ENCODE data around the gene SLC26A1. TPM values are rescaled to one million over a fixed set of nuclear protein-coding genes. Genes with fewer than 3 reads are reported as not detected.

Gene SLC26A1
- total RNA-seq, 1 donor from 2014 or later, result not detected

DNA sequence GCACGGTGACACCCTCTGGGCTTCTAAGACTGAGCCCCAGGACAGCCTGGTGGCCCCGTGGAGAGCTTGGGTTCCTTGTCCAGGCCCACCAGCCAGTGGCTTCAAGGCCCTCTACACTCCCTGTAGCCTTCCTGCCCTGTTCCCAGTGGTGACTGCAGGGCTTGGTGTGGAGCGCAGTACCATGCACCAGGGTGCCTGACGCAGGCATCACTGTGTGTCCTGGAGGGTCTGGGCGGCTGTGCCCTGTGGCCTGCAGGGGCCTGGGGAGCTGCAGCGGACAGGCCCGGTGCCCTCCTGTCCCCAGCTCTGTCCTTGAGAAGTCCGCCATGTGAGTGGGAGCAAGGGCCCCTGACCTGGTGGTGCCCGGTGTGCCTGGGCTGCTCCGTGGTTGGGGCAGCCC, 22.5 kb upstream of the SLC26A1 start:
- intact Hi-C loops (cut with micrococcal nuclease), result no loop called here
- DNase-seq, result no peak
- ATAC-seq, result no peak

GRCh38 chr4:1015179-1015578, 22.0 kb upstream of the SLC26A1 start:
- DNase-seq (no peak), ATAC-seq (no peak)
- intact Hi-C loops (cut with micrococcal nuclease), result no loop called here

GRCh38 chr4:1014291-1015167, 21.3 kb upstream of the SLC26A1 start:
- ATAC-seq (no peak), DNase-seq (no peak)
- intact Hi-C loops (cut with micrococcal nuclease), result no loop called here

DNA sequence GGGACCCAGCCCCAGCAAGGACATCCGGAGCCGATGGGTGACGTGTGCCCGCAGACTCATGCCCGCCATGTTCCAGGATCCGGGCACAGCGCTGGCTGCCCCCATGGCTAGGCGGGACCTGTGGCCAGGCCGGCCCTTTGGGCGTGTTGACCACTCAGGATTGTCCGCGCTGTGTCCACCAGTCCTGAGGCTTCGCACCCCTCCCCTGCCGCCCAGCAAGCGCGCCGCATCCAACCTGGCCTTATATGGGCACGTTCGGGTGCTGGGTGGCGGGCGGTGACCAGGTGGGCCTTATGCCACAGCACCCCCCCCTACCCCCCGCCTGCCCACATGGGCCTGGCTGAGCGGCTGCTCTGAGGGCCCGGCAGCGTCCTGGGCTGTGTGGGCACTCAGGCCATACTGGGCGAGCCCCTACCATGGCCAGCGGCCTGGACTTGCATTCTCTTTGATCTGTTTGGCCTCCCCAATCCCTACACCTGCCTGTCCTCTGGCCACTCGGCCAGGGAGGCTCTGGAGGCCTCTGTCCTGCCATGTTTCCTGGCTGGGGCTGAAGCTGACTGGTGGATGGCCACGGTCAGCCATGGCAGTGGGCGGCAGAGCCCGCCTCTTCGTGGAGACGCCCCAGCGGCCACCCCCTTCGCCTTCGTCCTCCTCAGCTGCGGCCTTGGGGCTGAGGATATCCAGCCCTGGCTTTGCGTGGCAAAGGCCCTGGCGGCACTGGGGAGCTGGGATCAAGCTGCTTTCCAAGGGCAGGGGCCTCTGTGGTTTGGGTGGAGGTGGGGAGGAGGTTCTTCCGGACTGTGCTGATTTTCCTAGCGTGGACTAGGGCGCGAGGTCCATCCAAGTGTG, 20.2 kb upstream of the SLC26A1 start:
- DNase-seq (no peak), ATAC-seq (no peak)
- intact Hi-C loops (cut with micrococcal nuclease), result no loop called here

DNA sequence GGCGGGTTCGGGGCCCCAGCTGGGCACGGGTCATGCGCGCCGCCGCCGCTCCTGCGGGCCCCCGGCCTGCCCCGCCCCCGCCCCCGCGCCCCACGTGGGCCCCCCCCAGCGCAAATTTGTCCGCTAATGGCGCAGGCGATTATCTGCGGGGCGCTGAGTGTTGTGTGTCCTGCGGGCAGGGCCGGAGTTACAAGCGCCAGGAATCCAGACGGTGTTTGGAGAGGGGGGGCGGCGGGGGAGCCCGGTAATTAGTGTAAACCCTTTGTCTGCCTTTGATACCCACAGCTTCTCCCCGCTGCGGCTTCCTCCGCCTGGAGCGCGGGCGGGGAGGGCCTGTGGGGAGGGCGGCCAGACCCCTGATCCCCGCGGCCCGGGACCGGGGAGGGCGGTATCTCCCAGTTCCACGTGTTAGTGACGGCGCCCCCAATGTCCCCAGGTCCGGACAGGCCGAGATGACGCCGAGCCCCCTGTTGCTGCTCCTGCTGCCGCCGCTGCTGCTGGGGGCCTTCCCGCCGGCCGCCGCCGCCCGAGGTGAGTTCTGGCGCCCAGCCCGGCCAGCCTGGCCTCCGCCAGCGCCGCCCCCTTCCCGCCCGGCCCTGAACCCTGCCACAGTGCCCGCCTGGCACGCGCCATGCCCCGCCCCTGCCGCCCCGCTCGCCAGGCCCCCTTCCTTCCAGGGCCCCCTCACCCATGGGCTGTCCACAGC, 19.0 kb upstream of the SLC26A1 start:
- intact Hi-C loops (cut with micrococcal nuclease), result no loop called here
- DNase-seq (peak; percentile 60), ATAC-seq (no peak)

DNA sequence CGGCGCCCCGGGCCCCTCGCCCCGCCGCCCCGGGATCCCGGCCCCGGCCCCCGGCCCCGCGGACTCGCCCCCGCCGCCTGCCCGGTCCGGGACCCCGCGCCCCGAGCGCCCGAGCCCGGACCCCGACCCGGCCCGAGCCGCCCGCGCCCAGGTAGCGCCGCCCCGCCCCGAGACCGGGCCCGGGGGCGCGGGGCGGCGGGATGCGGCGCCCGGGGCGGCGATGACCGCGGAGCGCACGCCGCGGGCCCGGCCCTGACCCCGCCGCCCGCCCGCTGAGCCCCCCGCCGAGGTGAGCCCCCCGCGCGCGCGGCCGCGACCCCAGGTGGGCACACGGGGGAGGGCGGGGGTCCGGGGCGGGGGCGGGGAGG, 18.4 kb upstream of the SLC26A1 start:
- intact Hi-C loops (cut with micrococcal nuclease), result no loop called here
- ATAC-seq (no peak), DNase-seq (no peak)

DNA sequence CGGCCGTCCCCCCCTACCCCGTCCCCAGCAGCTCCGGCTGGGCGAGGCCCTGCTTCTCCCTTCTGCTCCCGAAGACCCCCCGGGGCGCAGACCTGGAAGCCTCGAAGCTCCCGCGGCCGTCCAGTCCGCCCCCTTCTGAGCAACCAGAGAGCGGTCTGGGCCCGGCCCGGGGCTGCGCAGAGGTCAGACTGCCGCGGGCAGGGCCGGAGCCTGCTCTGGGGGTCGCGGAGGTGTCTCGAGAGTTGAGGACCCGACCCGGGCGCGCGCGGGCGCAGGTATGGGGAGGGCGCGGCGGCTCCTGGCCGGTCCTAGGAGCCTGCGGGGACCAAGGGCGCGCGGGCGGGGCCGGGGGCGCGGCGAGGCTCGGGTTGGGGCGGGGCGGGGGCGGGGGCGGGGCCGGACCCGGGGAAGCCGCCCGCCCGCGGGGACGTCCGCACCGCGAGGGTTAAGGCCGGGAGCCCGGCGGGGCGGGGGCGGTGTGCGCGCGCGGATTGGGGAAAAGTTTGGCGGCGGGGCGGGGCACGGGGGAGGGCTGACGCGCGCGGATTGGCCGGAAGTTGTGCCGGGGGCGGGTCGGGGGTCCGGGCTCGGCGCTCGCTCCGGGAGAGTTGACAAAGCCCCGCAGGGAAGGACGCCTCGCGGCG, 17.9 kb upstream of the SLC26A1 start, which contains the start of gene FGFRL1:
Gene FGFRL1, plus strand, starts transcription at position 605 of the 644 bp plus-strand sequence. CDS start 860 bp downstream, outside the sequence.
- ATAC-seq (peak; percentile 72), DNase-seq (peak; percentile 97)
- intact Hi-C loops (cut with micrococcal nuclease), result no loop called here

DNA sequence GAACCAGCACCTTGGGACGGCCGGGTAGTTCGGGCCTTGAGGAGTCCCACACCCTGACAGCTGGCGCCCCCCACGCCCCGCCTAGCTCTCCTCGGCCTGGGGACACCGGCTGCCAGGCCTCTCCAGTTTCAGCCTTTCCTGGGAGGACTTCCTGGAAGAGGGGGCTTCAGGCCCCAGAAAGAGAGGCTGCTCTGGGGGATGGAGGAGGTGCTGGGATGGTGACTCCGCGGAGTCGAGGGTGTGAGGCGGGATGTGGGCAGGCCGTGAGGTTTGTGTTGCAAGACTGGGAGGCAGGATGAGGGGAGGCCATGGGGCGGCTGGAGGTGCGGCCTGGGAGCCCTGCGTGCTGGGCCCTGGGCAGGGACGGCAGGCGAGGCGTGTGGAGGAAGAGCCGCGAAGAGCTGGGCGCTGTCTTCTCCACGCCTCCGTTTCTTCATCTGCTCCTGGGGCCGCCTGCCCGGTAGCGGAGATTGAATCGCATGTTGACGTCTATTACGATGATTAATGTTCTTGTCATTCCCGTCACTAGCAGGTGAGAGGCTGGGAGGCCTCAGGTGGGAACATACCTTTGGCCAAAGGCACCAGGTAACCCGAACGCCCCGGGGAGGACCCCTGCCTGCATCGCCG, 17.3 kb upstream of the SLC26A1 start:
- peak; percentile 79 for DNase-seq
- intact Hi-C loops (cut with micrococcal nuclease), result no loop called here
- peak; percentile 57 for ATAC-seq

DNA sequence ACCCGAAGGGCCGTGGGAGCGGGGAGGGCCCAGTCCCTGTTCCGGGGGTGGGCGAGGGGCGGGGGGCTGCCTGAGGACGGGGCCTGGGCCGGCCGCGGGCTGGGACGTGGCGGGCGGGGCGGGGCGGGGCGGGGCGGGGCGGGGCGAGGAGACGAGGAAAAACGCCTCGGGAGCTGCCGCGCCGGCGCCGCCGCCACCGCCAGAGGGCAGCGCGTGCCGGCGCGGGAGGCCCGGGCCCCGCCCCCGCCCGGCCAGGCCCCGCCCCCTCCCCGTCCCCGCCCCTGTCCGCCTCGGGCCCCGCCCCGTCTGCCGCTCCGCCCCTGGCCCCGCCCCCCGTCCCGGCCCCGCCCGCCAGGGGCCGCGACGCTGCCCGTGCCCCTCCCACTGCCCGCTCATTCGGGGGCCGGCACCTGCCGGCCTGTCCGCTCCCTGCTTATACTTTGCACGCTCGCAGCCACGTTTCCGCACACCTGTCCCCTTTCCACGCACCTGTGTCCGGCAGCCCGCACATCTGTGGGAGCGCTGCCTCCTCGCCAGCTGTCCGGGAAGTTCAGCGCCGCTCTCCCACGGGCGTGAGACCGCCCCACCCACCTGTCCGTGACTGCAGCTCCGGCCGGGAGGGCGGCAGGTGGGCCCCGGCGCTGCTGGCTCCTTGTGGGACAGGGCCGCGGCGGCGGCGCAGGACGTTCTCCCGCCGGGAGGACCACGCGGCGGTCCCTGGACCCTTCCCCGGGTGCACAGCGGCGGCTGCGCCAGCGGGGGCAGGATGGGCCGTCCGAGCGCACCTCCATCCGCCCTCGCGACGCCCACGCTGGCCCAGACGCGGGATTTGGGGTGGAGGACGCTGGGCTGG, 16.6 kb upstream of the SLC26A1 start:
- intact Hi-C loops (cut with micrococcal nuclease), result no loop called here
- DNase-seq (peak; percentile 82), ATAC-seq (peak; percentile 77)

- DNase-seq, result no peak
- intact Hi-C loops (cut with micrococcal nuclease), result no loop called here
- peak; percentile 1 for ATAC-seq
Measured at GRCh38 chr4:1008840-1009541, 15.8 kb upstream of the SLC26A1 start.

DNA sequence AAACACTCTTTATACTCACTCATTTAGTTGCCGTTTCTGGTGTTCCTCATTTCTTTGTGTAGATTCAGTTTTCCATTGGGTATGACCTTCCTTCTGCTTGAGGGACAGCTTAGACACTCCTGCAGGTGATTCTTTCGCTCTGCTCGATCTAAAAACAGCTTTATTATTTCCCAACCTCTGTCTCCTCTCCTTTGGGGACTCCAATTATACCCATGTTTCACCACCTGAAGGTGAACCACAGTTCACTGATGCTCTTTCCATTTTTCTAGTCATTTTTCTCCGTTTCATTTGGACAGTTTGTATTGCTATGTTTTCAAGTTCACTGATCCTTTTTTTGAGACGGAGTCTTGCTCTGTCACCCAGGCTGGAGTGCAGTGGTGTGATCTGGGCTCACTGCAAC, 13.7 kb upstream of the SLC26A1 start:
- no peak for DNase-seq
- intact Hi-C loops (cut with micrococcal nuclease), result no loop called here
- ATAC-seq, result no peak

DNA sequence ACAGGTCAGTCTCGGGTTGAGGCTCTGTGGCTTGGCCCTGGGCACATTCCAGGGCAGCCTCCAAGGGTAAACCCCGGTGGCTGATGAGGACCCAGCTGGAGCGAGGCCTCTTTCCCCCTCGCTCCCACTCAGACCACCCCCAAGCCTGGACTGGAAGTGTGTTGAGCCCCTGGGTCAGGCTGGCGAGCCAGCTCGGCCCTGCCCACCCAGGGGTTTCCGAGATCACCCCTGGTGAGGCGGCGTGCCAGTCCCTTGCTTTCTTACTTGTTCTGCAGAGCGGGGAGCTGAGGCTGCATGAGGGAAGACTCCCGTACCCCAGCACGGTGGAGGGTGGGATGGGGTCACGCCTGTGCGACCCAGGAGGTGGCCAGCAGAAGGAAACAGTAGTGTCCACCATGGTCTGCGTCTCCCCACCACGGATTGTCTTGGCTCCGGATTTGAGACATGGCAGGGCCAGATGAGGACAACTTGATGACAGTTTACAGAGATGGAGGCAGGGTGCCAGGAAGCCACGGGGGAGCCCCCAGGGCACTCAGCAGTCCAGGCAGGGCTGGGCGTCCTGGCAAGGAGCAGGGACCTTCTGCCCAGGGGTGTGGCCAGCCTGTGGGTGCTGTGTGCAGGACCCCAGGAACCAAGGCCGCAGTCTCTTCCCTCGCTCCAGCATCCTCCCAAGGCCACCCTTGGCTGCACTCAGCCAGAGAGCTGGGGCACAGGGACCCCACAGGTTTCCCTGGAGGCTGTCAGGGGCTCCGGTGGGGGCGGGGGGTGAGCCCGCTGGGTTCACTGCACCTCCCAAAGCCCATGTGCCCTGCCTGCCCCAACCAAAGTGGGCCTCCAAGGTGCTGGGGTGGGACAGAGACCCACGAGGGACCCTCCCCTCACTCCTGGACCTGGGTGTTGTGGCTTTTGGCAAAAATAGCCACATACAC, 11.6 kb upstream of the SLC26A1 start:
- intact Hi-C loops (cut with micrococcal nuclease), result no loop called here
- ATAC-seq, result peak; percentile 37
- DNase-seq, result peak; percentile 72

- intact Hi-C loops (cut with micrococcal nuclease), result no loop called here
- DNase-seq, result no peak
- no peak for ATAC-seq
Measured at GRCh38 chr4:1004071-1004418, 10.8 kb upstream of the SLC26A1 start.

DNA sequence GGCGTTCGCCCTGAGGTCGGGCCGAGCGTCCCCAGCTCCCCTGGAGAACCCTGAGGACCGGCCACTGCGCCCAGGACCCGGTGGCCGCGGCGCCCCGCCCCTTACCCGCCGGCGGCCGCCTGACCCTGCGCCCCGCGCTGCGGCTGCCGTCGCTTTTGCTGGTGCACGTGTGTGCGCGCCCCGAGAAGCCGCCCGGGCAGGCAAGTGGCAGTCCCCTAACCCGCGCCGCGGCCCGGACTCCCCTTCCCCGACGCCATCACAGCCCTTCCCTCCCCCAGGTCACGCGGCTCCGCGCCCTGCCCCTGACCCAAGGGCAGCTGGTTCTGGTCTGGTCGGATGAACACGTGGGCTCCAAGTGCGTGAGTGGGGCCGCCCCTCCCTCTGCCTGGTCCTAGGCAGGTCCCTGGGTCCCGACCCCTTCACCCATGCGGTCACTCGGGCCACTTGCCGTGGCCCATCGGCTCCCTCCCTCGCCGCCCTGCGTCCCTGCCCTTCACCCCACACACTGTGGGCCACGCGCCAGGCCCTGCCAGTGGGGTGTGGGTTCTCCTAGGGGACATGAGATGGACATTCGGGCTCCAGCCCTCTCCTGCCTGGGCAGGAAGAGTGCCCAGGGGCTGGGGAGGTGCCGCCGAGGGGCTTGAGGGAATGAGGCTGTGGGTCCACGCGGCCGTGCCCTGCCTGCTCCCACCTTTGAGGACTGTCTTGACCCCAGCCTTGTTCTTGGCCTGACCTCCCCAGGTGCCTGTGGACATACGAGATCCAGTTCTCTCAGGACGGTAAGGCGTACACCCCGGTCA, 10.3 kb upstream of the SLC26A1 start:
- no peak for ATAC-seq
- intact Hi-C loops (cut with micrococcal nuclease), result no loop called here
- no peak for DNase-seq

GRCh38 chr4:1002631-1003251, 9.5 kb upstream of the SLC26A1 start:
- DNase-seq, result no peak
- intact Hi-C loops (cut with micrococcal nuclease), result no loop called here
- no peak for ATAC-seq
